ENCODE measurements around the gene OTUD6A.
"Not testable (repeated sequence)": the region's sequence is repeated elsewhere in the genome, so short reads cannot be mapped to it uniquely, and the experiment has no call there.

OTUD6A gene

DNA sequence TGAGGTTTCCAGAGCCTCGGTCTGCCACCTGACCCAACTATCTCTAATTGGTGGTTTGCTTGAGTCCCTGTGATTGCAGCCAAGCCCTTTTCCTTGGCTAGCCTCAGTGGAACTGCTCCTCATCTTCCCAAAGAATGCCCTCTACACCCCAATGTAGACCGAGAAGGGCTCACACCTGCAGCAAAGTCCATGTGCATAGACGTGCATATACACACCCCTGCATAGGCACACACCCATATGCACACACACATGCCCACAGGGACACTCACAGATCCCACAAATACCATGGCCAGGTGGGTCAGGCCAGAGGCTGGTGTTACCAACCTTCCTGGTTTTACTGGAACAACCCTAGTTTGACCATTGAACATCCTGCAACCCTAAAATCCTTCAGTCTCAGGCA lies 12.9 kb upstream of the OTUD6A start:
- no peak for DNase-seq

DNA sequence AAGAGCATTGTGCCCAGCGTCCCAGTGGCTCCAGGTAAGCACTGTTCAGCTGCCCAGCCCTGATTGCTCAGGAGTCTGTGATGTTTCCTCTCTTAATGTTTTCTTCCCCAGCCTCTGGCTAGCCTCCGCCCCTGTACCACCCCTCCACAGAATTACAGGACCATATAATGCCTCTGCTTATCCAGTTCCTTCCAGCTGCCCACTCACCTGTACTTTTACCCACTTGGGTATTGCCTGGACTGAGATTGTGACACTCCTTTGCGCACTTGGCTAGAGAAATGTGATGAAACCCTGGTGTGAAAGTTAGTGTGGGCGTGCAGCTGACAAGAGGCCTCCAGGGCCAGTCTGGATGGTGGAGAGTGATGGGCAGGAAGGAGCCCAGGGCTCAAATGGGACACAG lies 12.3 kb upstream of the OTUD6A start, which contains the start of gene AWAT2:
AWAT2 (minus strand) TSS at position 14 of the 400 bp plus-strand sequence; CDS start at position 8, 6 bp downstream.
- DNase-seq, result no peak

DNA sequence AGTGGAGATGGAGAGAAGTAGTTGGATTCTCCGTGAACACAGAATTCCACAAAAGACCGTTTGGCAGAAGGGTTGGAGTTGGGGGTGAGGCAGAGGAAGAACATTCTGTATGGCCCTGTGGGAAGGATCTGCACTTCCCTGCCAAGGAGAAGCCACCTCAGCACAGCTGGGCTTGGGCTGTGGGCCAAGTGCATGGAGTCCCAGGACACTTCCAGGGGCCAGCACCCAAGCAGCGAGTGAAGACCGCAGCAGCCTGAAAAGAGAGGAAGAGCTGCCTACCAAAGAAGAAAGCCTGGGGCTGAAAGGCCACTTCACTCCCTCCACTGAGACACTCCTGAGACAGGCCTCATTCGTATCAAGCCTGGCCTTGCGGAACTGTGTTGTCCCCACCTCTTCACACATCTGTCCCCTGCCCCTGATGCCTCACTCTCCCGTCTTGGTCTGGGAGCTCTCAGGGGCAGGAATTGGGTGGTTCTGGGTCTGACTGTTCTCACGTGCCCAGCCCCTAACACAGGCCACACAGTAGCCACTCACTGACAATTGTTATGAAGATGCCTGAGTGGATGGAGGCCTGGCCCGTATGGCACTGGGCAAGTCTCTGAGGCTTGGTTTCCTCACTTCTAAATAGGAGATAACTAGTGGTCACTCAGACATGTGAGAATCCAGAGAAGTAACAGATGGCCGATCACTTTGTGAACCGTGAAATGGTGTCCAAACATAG lies 9.2 kb upstream of the OTUD6A start:
- no peak for DNase-seq

DNA sequence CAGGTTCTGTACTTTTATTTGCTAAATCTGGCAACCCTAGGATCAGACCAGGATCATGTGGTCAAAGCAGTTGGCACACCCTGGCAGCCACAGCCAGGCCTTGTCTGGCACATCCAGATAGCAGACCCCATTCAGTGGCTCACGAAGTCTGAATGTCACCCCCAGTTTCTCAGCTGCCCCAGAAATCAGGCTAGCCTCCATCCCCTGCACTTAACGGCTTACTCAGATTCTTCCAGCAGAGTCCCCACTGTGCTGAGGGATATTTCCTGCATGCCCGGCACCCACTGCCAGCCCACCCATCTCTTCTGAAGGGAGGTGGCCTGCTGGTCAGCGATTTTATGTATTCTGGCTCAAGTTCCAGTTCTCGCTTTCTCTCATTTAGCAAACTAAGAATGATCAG lies 7.9 kb upstream of the OTUD6A start:
- DNase-seq, result no peak

DNA sequence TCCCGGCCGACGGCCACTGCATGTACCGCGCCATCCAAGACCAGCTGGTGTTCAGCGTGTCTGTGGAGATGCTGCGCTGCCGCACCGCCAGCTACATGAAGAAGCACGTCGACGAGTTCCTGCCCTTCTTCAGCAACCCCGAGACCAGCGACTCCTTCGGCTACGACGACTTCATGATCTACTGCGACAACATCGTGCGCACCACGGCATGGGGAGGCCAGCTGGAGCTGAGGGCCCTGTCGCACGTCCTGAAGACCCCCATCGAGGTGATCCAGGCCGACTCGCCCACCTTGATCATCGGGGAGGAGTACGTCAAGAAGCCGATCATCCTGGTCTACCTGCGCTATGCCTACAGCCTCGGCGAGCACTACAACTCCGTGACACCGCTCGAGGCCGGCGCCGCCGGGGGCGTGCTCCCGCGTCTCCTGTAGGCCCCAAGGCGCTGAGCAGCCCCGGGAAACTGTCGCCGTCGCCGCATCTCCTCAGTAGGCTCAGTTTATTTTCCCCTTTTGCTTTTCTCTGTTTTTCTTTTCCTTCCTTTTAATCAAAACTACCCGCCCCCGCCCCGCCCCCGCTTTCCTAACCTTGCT lies 799 bp downstream of the OTUD6A start:
- DNase-seq, result no peak

DNA sequence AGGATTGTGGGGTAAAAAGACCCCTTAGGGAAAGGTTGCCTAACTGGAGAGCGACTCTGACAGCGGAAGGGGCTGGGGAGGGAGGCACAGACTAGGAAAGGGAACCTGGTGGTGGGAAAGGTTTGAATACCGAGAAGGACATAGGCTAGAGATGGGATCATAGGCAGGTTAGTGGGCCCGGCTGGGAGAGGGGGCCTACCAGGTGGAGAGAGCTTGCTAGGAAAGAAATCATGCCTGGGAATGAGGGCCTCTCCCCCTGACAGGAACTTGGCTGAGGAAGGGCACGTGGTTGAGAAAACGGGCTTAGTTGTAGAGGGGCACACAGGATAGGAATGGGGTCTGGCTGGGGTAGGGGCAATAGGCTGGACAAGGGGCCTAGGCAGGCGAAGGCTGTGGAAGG lies 4.4 kb downstream of the OTUD6A start:
- DNase-seq, result no peak

DNA sequence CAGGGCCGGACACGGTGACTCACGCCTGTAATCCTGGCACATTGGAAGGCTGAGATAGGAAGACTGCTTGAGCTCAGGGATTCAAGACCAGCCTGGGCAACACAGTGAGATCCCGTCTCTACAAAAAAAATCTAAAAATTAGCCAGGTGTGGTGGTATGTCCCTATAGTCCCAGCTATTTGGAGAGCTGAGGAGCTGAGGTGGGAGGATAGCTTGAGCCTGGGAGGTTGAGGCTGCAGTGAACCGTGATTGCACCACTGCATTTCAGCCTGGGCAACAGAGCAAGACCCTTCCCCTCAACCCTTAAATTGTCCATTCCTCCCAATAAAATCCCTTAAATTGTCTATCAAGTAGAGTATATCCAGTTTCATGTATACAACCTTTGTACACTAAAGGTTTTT lies 17.0 kb downstream of the OTUD6A start:
- DNase-seq, result no peak

DNA sequence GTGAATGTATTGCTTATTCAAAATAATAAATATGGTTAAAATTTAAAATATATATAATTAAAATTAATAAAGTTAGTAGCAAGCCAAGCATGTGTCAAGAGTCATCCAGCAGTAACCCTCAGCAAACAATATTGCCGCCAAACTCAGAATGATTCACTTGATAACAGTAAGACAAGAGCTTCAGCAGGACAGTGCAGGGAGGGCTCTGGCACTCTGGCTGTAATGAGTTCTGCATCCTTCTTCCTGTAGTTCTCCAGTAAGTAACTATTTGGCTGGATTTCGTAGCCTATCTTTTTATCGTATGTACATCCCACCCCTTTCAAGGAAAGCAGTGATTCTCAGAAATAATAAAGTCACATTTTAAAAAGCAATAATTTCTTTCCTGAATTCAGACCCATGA lies 17.6 kb downstream of the OTUD6A start:
- DNase-seq, result no peak

DNA sequence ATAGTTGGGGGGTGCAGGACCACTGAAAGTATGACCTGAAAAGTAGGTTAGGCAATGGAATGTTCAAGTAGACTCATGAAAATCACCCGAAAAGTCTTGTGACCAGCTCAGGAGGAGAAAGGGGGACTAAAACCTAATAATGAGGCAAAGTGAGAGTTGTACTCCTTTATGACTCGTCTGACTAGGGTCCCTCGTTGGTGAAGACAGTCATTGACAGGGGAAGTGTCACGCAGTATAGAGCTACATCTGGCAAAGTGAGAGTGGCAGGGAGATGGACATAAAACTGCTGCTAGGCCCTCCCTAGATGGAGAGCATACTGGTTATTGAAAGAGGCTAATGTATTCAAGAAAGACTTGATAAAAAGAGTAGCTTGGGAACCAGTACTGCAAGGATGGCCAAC lies 20.5 kb downstream of the OTUD6A start:
- DNase-seq, result no peak

DNA sequence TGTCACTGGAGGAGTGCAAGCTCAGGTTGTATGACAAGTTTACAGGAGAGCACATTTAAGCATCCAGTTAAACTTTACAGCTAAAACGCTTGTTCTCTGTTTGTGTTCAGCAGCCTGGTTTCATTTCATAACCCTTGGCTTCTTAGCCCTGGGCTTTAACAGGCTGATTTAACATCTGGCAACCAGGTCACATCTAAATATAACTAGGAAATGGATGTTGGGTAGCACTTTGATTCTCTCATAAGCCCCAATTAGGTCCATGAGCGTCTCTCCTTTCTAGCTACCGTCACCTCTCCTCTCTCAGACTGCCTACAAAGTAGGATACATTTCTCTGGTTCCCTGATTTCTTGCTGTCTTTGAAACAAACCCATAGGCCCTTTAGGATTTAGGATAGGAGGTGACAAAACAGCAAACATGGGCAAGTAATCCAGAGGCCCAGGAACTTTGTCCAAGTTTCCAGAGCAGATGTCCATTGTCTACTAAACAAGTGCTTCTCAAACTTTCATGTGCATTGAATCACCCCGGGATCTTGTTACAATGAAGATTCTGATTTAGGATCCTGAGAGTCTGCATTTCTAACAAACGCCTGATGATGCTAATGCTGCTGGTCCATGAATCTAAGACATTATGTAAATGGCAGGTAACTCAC lies 22.5 kb downstream of the OTUD6A start:
- DNase-seq, result no peak

DNA sequence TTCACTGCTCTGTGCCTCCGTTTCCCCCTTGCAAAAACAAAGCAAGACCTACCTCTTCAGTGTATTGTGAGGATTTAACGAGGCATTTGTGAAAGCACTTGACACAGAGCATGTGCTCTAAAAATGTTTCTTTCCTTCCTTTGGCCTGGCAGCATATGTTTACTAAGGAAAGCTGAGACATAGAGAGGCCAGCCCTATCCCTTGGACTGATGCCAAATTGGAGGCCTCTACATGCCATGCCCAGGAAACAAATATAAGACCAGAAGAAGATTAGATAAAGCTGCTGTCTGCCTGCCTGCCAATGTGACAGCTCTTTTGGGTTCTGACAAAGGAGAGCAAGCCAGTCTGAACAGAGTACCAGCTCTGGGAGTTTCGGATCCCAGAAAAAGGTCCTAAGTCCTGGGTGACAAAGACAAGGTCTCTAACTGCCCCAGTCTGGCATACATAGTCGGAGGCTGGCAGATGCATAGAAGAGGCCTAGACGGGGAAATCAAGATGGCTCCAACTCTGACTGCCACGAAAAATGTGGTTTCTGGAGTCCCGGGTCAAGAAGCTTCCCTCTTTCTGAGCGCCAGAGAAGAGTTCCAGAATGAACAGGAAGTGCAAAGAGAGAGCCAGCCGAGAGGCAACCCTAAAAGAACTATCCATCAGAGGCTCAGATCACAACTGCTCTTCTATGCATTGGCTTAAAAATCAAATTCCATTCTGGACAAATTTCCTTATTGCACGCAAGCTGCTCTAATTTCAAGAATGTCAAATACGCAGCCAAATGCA lies 25.8 kb downstream of the OTUD6A start:
- peak; percentile 18 for DNase-seq

DNA sequence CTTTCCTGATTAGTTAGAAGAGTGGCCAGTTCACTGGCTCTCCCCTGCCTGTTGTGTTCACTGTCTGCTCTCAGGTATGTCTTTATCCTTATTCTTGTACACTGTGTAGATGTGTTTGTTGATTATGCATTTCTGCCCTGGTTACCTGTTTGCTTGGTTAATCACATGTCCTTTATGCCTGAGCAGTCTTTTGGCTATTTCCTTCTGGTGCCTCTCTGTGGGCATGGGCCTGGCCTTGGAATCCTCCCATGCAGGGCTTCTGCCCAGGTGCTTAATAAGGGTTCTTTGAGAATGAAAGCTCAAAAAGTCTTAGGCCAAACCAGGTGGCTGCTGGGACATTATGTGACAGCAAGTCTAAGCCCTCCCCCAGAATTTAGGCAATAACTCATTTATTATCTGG lies 26.5 kb downstream of the OTUD6A start:
- no peak for DNase-seq

DNA sequence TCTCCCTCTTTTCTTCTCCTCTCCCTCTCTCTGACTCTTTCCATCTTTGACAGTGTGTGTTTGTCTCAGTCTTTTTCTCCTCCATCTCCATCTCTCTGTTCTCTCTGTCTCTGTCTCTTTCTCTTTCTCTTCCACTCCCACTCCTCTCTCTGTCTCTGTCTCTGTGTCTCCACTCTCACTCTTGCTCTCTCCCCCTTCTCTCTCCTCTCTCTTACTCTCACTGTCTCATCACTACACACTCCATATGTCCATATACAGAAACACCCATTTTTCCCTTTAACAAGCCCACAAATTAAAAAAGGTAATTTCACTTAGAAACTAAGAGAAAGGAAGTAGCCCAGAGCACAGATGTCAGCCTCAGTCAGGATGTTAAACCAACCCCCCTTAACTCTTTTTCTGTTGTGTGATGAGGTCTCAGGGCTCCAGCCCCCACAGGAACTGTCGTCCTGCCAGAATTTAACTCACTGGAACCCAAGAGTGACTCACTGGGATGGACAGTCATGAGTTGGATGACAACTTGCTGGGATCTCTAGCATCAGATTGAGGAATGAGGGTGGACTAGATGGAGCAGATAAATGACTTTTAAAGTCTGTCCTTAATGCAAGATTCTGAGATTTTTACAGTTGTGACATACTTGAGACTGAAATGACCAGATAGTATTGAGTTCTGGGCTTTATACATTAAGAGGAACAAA lies 27.5 kb downstream of the OTUD6A start:
- DNase-seq, result peak; percentile 69

DNA sequence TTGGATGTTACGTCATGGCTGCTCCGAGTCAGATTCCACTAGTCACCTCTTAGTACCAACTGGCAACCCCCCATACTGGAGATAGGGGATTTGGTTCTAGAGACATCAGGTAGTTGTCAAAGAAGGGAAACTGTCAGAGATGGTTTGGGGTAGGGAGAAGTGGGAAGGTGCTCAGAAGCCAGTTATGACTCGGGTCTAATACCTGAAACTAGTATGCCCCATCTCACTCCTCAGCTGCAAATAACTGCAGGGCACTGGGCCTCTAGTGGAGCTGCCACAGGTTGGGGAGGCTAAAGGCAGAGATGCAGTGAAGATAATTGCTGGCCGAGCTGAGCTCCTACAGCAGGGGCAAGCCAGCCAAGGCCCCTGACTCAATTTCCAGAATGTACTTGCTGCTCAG lies 30.0 kb downstream of the OTUD6A start:
- DNase-seq, result no peak

DNA sequence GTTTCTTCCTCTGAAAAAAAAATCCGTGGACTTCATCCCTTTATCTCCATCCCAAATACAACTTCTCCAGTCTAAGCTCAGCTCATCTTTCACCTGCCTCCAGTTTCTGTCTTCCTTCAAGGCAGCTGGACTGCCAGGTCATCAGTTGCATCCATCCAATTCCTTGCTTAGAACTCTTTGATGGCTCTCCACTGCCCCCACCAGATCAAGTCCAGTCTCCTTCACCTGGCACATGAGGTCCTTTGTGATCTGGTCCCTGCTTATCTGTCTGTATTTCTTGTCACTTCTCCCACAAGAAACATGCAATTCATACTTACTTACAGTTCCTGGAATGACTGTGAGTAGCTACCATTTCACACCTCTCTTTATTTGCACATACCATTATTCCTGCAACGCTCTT lies 33.8 kb downstream of the OTUD6A start:
- peak; percentile 20 for DNase-seq

DNA sequence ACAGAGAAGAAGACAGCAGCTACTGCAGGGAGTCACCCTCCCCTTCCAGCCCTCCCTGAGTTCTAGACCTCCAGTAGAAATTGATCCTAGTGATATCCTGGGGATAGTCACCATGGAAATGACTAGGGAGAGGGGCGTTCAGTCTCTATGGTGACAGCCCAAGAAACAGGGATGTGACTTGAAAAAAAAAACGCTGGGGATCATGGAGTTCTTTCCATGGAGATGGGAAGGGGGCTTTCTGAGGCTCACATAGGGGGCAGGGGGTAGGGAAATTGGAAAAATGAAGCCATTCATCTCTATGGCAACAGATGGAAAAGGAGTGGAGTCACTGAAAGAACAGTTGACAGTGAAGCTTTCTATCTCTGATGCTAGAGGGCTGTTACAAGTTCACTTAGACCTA lies 43.0 kb downstream of the OTUD6A start:
- no peak for DNase-seq

DNA sequence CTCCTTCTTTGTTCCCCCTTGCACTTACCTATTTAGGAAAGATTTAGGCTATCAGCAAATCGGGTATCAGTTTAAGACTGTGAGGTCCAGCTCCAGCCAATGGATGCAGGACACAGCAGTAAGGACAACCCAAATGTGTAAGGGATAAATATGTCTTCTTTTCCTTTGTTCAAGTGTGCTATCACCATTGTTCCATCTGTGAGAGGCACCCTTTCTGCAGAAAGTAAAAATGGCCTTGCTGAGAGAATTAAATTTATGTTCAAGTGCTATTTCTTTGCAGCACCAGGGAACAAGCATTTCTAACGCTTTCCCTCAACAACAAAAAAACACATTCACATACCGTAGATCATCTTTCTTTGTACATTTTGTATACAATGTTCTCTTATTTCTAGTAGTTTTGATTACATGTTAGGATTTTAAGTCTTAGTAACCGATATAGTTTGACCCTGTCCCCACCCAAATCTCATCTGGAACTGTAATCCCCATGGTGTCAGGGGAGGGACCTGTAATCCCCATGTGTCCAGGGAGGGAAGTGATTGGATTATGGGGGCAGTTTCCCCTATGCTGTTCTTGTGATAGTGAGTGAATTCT lies 49.3 kb downstream of the OTUD6A start:
- DNase-seq, result not testable (repeated sequence)
